A549 treated with ZK216348 at 1 μM for 4 hours (cell line): ENCODE measurements around the gene TUBA3D. TPM values are rescaled to one million over a fixed set of nuclear protein-coding genes. Genes with fewer than 3 reads are reported as not detected.

Experiments used
- total RNA-seq: library from RNA; stranded (reverse); fragments of 200-300 nt; extraction: Qiagen RNA extraction; gene quantifications from 5 replicates; pipeline ENCODE4 v1.2.3, GENCODE V29; 2022; ENCODE audit warnings: low read depth

Gene TUBA3D
- total RNA-seq: 0.78 to 1.7 TPM (median 0.90 TPM) in 5 replicates

GRCh38 chr2:131475831-131476230, at the start of gene TUBA3D:
Gene TUBA3D, plus strand, starts transcription at chr2:131476119. Its CDS starts 81 bp downstream, at chr2:131476200.

GRCh38 chr2:131492015-131492417, 16.1 kb downstream of the TUBA3D start, which contains the start of gene MZT2A:
Gene MZT2A, minus strand, starts transcription at chr2:131492397. Its CDS starts 21 bp downstream, at chr2:131492376.

GRCh38 chr2:131527131-131528001, 51.4 kb downstream of the TUBA3D start, which contains the start of gene CCDC74A:
Gene CCDC74A, plus strand, starts transcription at chr2:131527888. Its CDS starts 83 bp downstream, at chr2:131527971.

Other genes starting within 250 kb of the TUBA3D start
- not detected in 5 replicates for gene RAB6D, start 112.0 kb upstream of the TUBA3D start, total RNA-seq
- 89.0 to 209 TPM (median 198 TPM) in 5 replicates for gene MZT2A, start 16.3 kb downstream of the TUBA3D start, total RNA-seq
- 12.9 to 16.0 TPM (median 14.6 TPM) in 5 replicates for gene CCDC74A, start 51.8 kb downstream of the TUBA3D start, total RNA-seq